HG03354 (cell line): ENCODE data around the gene GLDN.

ENCODE experiments used
- ATAC-seq: cut with Tn5 transposase; IDR thresholded peaks from one replicate; pipeline ENCODE4 v1.9.1; 2021; ENCODE audit warnings: mild to moderate bottlenecking; ENCODE audit not compliant: unreplicated experiment, poor library complexity, severe bottlenecking

The GLDN gene

DNA sequence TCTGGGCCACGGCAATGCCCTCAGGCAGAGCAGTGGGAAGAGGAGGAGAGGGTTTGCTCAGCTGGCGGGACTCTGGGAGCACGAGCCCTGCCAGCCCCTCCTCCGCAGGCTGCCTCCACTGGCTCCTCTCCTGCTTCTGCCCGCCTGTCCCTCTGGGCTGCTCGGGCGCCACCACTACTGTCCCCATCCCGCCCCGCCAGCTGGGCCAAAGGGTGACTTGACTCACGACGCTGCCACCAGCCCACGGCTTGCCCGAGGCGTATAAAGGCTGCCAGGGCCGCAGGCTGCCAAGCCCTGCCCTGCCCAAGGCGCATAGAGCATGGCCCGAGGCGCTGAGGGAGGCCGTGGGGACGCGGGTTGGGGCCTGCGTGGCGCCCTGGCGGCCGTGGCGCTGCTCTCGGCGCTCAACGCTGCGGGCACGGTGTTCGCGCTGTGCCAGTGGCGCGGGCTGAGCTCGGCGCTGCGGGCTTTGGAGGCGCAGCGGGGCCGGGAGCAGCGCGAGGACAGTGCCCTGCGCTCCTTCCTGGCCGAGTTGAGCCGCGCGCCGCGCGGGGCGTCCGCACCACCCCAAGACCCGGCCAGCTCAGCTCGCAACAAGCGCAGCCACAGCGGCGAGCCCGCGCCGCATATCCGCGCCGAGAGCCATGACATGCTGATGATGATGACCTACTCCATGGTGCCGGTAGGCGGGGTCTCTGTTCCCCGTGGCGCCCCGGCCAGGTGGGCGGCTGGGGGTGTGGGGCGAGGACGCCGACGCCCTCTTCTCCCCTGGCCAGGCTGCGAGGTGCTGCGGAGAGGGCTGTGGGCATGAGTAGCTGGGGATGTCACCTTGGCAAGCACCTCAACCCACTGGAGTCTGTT, at the start of gene GLDN:
GLDN (plus strand) TSS at position 290 of the 861 bp plus-strand sequence; CDS start at position 320, 30 bp downstream.
- no peak for ATAC-seq

DNA sequence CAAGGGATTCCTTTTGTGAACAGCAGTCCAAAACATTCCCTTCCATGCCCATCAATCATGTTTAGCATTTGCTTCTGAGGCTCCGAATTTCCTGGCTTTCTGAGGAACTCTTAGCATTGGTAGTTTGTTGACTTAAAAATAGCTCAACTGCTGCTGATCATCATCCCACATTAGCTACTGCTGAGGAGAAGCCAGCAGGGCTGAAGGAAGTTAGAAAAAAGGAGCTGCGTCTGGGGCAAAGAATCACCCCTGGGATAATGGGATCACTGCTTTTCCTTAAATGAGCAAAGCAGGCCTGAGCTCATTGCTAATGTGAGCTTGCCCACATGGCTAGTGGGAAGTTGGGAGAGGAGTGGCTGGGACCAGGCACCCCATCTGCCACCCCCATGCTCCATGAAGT, 42.8 kb upstream of the GLDN start:
- ATAC-seq = no peak

DNA sequence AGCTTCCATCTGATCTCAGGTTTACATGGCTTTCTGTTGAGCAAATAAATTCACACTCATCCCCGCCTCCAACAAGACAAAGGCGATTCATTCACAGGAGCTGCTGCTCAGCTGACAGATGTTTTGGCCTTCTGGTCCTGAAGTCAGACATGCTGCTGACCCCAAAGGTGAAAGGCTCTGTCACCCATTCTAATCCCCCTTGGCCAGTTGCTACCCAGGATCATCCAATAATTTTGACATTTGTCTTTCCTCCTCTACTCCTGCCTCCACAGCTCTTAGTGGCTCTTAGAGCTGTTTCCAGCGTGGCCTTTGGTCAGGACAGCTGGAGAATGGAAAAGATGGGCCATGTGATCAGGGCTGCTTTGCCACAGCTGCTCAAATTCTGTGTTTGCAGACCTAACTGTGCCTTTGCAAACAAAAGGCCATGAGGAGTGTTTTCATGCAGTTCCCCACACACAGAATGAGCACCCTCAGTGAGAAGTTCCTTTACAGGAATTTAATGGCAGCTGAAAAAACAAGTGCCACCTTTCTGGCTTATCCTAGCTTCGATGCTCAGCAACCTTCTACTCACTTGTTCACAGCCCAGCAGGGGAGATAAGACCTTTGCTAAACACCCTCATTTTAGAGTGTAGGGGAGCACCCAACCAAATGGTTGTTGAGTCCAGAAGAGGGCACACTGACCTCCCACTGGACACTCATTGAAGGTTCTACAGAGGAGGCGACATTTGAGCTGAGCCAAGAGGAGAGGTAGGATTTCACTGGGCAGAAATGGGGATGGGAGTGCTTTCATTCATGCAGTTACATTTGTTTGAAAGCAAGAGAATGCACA, 42.1 kb upstream of the GLDN start:
- ATAC-seq = no peak

DNA sequence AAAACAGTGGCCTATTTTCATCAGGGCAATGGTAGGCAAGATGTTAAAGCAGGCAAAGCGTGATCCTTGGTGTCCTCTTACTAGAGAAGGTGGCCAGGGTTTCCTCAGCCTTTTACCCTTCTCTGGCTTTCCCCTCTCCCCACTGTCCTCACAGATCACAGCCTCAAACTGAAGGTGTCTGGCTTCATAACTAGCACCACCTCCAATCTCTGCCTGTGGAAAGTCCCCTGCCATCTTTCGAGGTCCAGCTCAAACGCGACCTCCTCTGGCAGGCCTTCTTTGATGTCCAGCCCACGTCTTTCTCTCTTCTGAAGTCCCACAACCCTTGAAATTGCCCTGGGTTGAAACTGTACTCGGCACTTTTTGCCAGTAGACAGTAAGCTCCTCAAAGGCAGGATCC, 39.0 kb upstream of the GLDN start:
- ATAC-seq = no peak

DNA sequence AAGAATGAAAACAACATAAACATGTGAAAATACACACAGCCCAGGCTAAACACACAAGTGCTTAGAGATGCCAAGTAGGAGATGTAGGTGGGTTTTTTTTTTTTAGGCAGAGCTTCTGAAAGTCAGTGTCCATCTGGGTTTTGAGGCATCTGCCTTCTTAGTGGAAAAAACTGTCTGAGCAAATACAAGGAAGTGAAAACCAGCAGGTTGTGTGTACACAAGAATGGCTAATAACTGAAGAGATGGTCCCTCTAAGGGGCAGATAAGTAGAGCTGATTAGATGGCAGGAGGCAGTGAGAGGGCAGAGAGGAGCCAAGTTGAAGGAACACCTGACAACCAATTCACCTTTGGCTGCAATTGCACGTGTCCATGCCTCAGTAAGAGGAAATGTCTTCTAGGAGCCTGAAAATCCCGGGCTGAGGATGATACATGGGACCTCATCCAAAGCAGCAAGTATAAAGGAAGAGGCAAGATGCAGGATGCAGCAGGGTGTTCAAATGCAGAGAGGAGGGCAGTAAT, 37.9 kb upstream of the GLDN start:
- no peak for ATAC-seq

DNA sequence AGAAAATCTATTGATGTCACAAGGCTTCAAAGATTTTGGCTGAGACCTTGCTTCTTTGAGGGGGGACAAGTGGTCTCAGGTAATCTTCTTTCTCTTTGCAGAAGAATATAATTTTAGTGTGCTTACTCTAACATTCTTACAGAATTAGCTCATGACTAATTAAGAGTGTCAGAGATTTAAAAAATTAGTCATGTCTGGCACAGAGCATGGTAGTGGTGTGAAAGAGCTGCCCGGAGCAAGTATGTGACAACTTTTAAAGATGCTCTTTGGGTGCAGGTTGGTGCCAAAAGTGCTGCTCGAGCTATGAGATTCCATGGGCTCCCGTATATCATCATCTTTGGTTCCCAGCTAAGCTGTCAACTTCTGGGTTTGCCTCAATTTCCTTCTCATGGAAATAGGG, 34.1 kb upstream of the GLDN start:
- no peak for ATAC-seq

DNA sequence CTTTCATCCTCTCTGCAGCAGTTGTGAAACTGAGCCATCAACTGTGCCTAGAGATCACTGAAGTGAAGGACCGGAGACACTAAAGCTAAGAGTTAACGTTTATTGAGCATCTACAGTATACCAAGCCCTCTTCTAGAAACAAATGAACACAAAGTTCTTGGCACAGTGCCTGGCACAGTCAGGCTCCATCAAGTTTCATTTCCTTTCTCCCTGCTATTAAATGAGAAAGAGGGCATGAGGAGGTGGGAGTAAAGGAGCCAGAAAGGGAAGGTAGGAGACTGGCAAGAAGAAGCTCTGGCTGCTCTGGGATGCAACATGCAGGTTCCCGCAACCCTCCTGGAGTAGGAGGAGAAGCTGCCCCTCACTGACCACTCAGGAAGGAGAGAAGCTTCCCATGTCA, 33.6 kb upstream of the GLDN start:
- ATAC-seq = no peak

DNA sequence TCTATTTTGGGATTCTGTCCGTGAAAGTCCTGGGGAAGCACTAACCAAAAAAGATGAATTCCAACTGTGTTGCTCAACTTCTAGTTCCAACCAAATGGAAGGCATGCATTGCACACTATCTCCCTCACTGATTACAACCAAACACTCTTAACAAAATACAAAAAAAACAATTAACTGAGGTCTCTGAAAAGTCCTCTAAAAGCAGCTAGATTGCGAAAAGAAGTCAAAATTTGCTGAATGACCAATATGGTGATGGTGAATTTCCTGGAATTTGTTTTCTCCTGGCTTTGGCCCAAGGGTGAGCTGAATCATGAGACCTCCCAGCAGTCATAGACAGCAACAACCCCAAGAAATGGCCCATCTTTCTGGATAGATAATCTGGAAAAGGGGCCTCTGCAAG, 31.4 kb upstream of the GLDN start:
- ATAC-seq = no peak

DNA sequence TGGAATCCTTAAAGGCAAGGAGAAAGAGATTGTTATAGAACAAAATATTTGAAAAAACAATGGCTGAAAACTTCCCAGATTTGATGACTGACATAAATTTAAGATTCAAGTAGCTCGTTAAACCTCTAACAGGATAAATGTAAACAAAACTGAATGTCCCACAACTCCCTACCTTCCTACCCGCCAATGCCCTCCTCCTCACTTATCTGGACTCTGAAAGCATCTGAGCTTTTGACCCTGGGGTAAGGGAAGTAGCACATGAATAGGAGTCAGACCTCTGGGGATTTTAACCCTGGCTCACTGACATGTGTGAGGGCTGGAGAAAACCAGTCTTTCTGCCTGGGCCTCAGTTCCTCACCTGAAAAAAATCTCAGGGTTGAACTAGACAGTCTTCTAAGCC, 29.9 kb upstream of the GLDN start:
- ATAC-seq = no peak

DNA sequence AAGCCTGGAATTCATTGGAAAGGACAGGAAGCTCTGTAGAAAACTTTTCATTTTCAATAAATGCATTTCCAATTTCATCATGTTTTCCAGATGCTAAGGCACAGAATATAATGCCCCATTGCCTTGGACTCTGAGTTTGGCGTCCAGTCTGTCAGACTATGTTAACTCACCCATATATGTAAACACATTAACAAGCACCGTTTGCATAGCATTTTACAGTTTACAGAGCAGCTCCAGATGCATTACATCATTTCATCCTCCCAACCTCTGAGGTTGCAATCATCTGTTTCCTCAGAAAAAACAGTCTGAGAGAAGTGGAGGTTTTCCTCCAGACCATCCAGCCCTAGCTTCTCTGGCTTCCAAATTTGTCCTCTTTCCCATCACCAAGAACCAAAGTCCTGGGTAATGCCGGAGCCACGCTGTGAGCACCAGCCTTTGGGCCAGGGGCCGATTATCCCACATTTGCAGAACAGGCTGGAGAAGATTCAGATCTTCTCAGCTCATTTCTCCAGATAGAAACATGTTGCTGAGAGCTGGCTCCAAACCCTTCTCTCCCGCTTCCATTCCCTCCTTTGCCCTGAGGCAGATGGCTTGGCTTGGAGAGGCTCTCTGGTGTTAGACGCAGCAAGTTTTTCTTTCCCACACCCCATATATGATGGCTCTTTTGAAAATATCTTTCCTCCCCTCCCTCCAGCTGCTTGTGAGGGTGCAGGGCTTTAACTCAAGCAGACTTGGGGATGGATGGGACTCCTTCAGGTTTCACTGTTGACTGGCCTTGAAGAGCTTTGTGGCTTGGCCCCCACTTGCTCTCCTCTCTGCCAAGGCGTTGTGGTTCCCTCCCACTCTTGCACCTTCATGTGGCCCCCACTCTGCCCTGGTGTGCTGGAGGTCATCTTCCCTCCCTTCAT, 29.0 kb upstream of the GLDN start:
- no peak for ATAC-seq

DNA sequence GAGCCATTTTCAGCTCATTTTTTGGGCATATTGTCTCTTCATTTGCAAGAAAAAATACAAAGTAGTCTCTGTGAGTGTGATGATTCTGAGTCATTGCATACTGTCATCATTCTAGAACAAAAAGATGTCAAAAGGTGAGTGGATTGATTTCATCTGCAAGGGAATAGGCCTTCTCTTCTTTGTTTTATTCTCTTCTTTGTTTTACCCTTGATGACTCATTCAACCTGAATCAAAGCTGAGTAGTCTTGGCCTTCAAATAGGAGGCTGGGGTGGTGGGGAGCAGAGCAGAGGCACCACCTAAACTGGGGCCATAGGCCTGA, 28.4 kb upstream of the GLDN start:
- no peak for ATAC-seq

DNA sequence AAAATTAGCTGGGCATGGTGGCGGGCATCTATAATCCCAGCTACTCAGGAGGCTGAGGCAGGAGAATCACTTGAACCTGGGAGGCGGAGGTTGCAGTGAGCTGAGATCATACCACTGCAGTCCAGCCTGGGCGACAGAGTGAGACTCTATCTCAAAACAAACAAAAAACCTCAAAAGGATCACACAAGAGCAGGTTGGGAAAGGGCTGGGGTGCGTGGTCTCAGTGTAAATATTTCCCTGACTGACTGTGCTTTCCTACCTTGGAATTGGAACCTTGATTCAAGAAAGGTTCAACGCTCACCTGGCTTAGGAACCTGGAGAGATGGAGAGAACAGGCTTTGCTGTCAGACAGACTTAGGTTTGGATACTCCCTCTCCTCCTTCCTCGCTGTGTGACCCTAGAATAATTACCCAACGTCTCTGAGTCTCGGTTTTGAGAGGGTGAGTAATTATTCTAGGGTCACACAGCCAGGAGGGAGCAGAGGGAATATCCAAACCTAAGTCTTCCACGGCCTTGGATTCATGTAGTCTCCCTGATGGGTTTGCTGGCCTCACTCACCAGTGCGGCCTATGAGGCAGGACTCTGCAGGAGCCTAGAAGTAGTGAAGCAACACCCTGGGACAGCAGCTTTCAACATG, 27.7 kb upstream of the GLDN start:
- ATAC-seq = no peak

DNA sequence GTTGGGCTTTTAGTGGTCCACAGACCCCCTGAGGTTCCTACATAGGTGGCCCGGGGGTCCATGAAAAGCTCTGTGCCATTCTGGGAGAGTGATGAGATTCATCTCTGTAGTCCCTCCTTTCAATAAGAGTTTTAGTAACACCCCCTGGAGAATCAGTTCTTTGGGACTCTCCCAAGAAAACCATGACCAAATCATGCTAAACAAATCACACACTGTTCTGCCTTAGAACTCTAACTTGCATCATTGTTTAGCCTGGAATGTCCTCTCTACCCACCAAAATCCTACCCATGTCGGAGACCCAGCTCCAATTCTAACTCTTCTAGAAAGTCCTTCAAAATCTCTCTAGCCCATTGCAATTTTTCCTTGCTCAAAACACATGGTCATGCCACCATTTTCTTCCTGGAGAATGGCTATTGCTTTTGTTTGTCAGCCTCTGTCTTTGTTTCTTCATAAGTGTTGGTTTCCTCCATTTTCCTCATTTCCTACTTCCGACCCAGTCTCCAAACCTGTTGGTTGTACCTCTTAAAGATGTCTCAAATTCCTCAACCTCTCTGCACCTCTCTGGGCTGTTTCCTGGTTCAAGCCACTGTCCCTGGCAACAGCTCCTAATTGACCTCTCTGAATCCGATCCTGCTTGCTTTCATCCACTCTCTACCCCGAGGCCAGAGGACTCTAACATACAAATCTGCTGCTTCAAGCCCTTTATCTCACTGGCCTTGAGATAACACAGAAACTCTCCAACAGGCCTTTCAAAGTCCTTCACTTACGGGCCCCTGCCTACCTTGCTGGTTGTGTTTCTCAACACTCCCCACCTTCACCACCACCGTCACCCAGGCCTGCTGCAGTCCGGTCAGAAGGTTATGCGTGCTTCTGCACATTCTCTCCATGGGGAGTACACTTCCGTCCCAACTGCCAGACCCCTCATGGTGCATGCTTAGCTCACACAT, 26.8 kb upstream of the GLDN start:
- ATAC-seq = no peak

DNA sequence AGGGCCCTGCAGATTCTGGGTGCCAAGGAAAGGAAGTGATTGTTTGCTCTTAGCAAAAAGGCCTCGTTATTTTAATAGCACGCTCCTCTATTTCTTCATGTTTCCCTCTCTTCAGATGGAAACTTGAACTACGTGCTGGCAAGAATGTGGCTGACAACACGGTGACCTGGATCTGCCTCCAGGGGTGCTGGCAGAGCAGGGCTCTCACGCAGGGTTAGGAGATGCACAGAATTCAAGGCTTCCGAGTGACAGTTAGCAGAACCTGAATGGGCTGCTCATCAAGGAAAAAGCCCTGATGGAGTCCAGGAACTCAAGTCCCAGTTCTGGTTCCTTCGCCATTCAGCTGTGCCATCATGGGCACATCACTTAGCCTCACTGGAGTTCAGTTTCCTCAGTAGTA, 25.7 kb upstream of the GLDN start:
- no peak for ATAC-seq

DNA sequence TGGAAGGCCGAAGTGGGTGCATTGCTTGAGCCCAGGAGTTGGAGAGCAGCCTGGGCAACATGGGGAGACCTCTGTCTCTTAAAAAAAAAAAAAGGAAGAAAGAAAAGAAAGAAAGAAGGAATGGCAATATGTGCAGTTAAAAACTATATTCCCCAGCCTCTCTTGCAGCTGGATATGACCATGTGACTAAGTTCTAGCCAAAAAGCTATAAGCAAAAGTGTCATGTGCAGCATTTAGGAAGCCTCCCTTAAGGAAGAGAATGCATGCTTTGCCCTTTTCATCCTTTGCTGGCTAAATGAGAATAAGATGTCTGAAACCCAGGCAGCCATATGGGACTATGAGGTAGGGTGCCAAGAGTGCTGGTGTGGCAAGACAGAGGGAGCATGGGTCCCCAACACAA, 24.8 kb upstream of the GLDN start:
- ATAC-seq = no peak

DNA sequence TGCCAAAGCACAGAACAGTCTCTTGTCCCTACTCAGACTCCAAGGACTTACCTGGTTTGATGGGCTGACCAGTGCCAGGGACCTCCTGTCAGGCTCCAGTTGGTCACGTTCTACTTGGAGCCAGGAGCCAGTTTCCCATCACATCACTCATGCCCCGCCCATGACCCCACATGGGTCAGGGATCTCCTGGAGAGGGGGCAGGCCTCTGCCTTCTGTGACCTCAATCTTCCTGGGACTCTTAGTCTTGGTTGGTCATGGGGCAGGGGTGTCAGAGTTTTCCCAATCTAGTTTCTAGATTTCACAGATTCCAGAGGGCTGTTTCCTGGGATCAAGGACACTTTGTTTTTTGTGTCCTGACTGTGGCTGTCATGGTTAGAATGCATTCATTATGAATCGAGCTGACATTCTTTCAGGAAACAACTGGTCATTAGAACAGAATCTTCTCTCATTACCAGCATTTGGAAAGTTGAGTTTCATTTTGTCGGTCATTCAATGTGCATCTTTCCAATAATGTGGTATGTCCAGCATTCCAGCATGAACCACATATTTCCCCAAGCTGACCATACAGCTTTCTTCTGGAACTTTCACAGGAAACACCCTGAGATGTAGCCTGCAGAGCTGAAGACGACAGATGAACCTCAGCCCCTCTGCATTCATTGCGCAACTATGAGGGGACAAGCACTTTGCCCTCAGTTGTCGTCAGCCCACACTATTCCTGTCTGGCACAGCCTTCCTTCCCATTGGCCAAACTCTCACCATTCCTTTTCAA, 22.9 kb upstream of the GLDN start:
- no peak for ATAC-seq

DNA sequence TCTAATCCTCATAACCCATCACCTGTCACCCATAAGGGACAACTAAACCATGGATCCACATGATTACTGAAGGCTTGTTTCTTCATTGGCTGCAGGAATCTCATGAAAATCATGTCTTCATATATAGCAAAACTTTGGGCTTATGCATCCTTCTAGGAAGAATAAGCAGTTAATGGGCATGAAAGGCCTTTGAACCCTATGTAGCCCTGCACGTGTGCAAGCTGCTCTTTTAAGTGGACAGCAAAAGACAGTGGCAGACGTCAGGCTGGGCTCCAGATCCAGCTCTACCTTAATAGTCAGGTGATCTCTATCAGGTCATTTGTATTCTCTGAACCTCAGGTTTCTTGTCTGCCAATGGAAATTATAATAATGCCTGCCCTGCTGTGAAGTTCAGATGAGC, 21.9 kb upstream of the GLDN start:
- ATAC-seq = no peak

DNA sequence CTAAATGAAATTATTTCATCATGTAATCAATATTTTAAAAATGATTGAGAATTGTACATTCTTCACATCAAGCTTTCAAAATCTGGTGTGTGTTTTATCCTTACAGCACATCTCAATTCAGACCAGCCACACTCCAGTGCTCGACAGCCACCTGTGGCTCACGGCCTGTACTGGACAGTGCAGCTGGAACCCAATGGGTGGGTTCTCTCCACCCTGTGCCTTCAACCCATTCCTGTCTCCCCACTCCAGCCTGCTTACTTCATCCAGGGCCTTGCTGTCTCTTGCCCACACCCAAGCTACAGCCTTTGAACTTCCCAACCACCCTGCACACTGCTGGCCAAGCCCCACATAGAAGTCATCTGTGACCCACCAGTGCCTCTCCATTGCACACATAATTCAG, 20.6 kb upstream of the GLDN start:
- ATAC-seq = no peak
